LNCAP (cell line): Measurements from ENCODE around the gene SHMT1.

Source experiments
- CTCF ChIP-seq: fragments of 450-650 bp; IDR thresholded peaks from 2 replicates; pipeline ENCODE4 v1.5.1; 2017; ENCODE audit warnings: mild to moderate bottlenecking

SHMT1 gene

GRCh38 chr17:18323507-18324139 is 39.7 kb downstream of the SHMT1 start:
- TF ChIP-seq CTCF, result no peak

- no peak for TF ChIP-seq CTCF
Measured at GRCh38 chr17:18323007-18323406, 40.3 kb downstream of the SHMT1 start.

- no peak for TF ChIP-seq CTCF
Measured at GRCh38 chr17:18322522-18322921, 40.8 kb downstream of the SHMT1 start.

GRCh38 chr17:18321309-18321708 is 42.0 kb downstream of the SHMT1 start:
- no peak for TF ChIP-seq CTCF

- no peak for TF ChIP-seq CTCF
Measured at GRCh38 chr17:18320301-18320700, 43.0 kb downstream of the SHMT1 start.

GRCh38 chr17:18319604-18320256 is 43.6 kb downstream of the SHMT1 start:
- TF ChIP-seq CTCF, result no peak

- TF ChIP-seq CTCF, result no peak
Measured at GRCh38 chr17:18318771-18319450, 44.4 kb downstream of the SHMT1 start.
